Measurements from ENCODE around the gene ARMC12. TPM values are rescaled to one million over a fixed set of nuclear protein-coding genes. Genes with fewer than 3 reads are reported as not detected.

Gene ARMC12
- total and polyA plus RNA-seq, 2 of the 13 experiments (the other 11 are each of a cell fraction or from before 2014, with no cell fraction given), result 1.3 TPM; not detected in 1

- TF ChIP-seq HNRNPL (IDR thresholded peaks at IDR 0.05; ENCODE audit: low read depth, low read length), result no peak
- TF ChIP-seq ZNF747 (CRISPR knock-in tag; IDR thresholded peaks at IDR 0.05; ENCODE audit: borderline replicate concordance), result no peak
- no peak for TF ChIP-seq ZNF251 (CRISPR knock-in tag; IDR thresholded peaks at IDR 0.05)
- no peak for TF ChIP-seq ISL2 (CRISPR knock-in tag; IDR thresholded peaks at IDR 0.05)
- peak; percentile 79; the same call in 1 of the 2 replicates for TF ChIP-seq ZNF749 (CRISPR knock-in tag; IDR thresholded peaks at IDR 0.05; ENCODE audit: borderline replicate concordance)
- no peak; the same call in 1 of the 2 replicates for TF ChIP-seq ZMAT3 (CRISPR knock-in tag; conservative IDR thresholded peaks at IDR 0.05)
- TF ChIP-seq NKX3-1 (CRISPR knock-in tag; IDR thresholded peaks at IDR 0.05), result peak; percentile 79; the same call in 1 of the 2 replicates
- TF ChIP-seq ZNF597 (CRISPR knock-in tag; IDR thresholded peaks at IDR 0.05), result no peak
- no peak for TF ChIP-seq ZNF546 (CRISPR knock-in tag; conservative IDR thresholded peaks at IDR 0.05)
- TF ChIP-seq TARDBP (CRISPR knock-in tag; IDR thresholded peaks at IDR 0.05), result peak; percentile 72
- 0 out of 2 replicates have a peak, but pooled peaks have one; percentile 2 for TF ChIP-seq CREBL2 (CRISPR knock-in tag; IDR thresholded peaks at IDR 0.05; ENCODE audit: borderline replicate concordance)
- TF ChIP-seq ZMAT5 (CRISPR knock-in tag; IDR thresholded peaks at IDR 0.05; ENCODE audit: borderline replicate concordance, low read depth), result no peak
- 0 out of 2 replicates have a peak, but pooled peaks have one; percentile 25 for TF ChIP-seq ZNF605 (CRISPR knock-in tag; IDR thresholded peaks at IDR 0.05)
- TF ChIP-seq HBP1 (CRISPR knock-in tag; IDR thresholded peaks at IDR 0.05; ENCODE audit: low read depth), result no peak
- no peak for TF ChIP-seq ZNF468 (CRISPR knock-in tag; IDR thresholded peaks at IDR 0.05)
- TF ChIP-seq MED8 (CRISPR knock-in tag; IDR thresholded peaks at IDR 0.05; ENCODE audit: insufficient replicate concordance), result no peak
- peak; percentile 76; the same call in 1 of the 2 replicates for TF ChIP-seq POGK (CRISPR knock-in tag; conservative IDR thresholded peaks at IDR 0.05)
- TF ChIP-seq SRSF1 (optimal IDR thresholded peaks at IDR 0.05; ENCODE audit: low read depth, low read length), result no peak
- no peak for TF ChIP-seq ZNF580 (CRISPR knock-in tag; IDR thresholded peaks at IDR 0.05; ENCODE audit: borderline replicate concordance, low read depth)
- no peak for TF ChIP-seq ZC3H13 (CRISPR knock-in tag; IDR thresholded peaks at IDR 0.05)
- no peak; the same call in 1 of the 2 replicates for TF ChIP-seq HOXA9 (CRISPR knock-in tag; IDR thresholded peaks at IDR 0.05; ENCODE audit: borderline replicate concordance)
- no peak for TF ChIP-seq GTF2F1 (IDR thresholded peaks at IDR 0.05; ENCODE audit: low read length)
- TF ChIP-seq ARHGAP35 (CRISPR knock-in tag; IDR thresholded peaks at IDR 0.05; ENCODE audit: borderline replicate concordance), result peak; percentile 21
- no peak for TF ChIP-seq ZBTB42 (CRISPR knock-in tag; IDR thresholded peaks at IDR 0.05)
- TF ChIP-seq SALL2 (CRISPR knock-in tag; IDR thresholded peaks at IDR 0.05), result peak; percentile 79; the same call in 1 of the 2 replicates
These were observed 8.7 kb upstream of the ARMC12 start (continued) for GRCh38 chr6:35727935-35728682.

All from HepG2 (cell line).